Tibial artery (tissue), 4 donors: ENCODE measurements around the gene CSTPP1.

Experiments
- DNase-seq, 2 donors: peaks; one replicate each; pipeline ENCODE4 v3.0.0-alpha.2; 2019
- H3K27ac ChIP-seq, 2 donors: fragments of 200-600 bp; sonication (generic) in 1 of 2; 1 replicate in 1 of 2; 2 replicates in 1 of 2; pipeline ENCODE4 v1.5.1; 2018 to 2019; ENCODE audit warnings: mild to moderate bottlenecking in 1 of 2
- H3K27me3 ChIP-seq, 2 donors: fragments of 200-600 bp; sonication (generic) in 1 of 2; one replicate each; pipeline versions ENCODE4 v1.5.1 to v1.6.0; 2016 to 2019
- H3K36me3 ChIP-seq, 3 donors: fragments of 200-600 bp; sonication (generic) in 2 of 3; one replicate each; pipeline ENCODE4 v1.5.1; 2016 to 2019; ENCODE audit warnings: mild to moderate bottlenecking in 2 of 3
- H3K4me1 ChIP-seq, 4 donors: fragments of 200-600 bp; sonication (generic) in 2 of 4; 1 replicate in 3 of 4; 2 replicates in 1 of 4; pipeline ENCODE4 v1.5.1; 2016 to 2019
- H3K4me3 ChIP-seq, 2 donors: fragments of 200-600 bp; sonication (generic) in 1 of 2; 1 replicate in 1 of 2; 2 replicates in 1 of 2; pipeline ENCODE4 v1.5.1; 2018 to 2019; ENCODE audit warnings: mild to moderate bottlenecking in 2 of 2
- H3K9me3 ChIP-seq, 3 donors: fragments of 200-600 bp; sonication (generic) in 1 of 3; one replicate each; pipeline ENCODE4 v1.5.1; 2016 to 2019
- CTCF ChIP-seq, 2 experiments: fragments of 200-600 bp in 1 of 2; fragments of 450-650 bp in 1 of 2; IDR thresholded peaks; one replicate each; pipeline ENCODE4 v1.5.1; 2017 to 2019; ENCODE audit warnings: antibody characterized with exemption in 2 of 2, mild to moderate bottlenecking in 1 of 2, moderate library complexity in 1 of 2
- intact Hi-C: fragments of 100-400 bp; cut with DNase I; formaldehyde crosslinking; loops from one replicate; pipeline ENCODE4 v1.15.0; 2023; ENCODE audit warnings: low total_unique reads

CSTPP1 gene

GRCh38 chr11:47035108-47035507, 98.5 kb downstream of the CSTPP1 start:
- no peak overlapping the region for H3K27ac ChIP-seq
- intact Hi-C loops, result no loop called here
- no peak for TF ChIP-seq CTCF (IDR thresholded peaks at IDR 0.05)
- H3K9me3 ChIP-seq, result no peaks in the 10 kb centered on the region
- H3K4me3 ChIP-seq, result no peak overlapping the region
- no peak for DNase-seq
- no peaks in the 10 kb centered on the region for H3K36me3 ChIP-seq
- H3K27me3 ChIP-seq, result no peaks in the 10 kb centered on the region
- no peaks in the 10 kb centered on the region for H3K4me1 ChIP-seq

GRCh38 chr11:47044119-47044518, 107.6 kb downstream of the CSTPP1 start:
- H3K4me3 ChIP-seq, result no peak overlapping the region
- H3K27ac ChIP-seq, result no peak overlapping the region
- H3K9me3 ChIP-seq, result no peaks in the 10 kb centered on the region
- no peaks in the 10 kb centered on the region for H3K4me1 ChIP-seq
- no peaks in the 10 kb centered on the region for H3K36me3 ChIP-seq
- TF ChIP-seq CTCF (IDR thresholded peaks at IDR 0.05), result no peak
- DNase-seq, result no peak
- intact Hi-C loops, result no loop called here
- no peaks in the 10 kb centered on the region for H3K27me3 ChIP-seq

GRCh38 chr11:47047972-47048371, 111.4 kb downstream of the CSTPP1 start:
- intact Hi-C loops, result no loop called here
- peaks cover 0 to 7% (median 0%) of the 10 kb centered on the region in 4 donors for H3K4me1 ChIP-seq
- H3K36me3 ChIP-seq, result no peaks in the 10 kb centered on the region
- no peaks in the 10 kb centered on the region for H3K27me3 ChIP-seq
- no peak overlapping the region for H3K27ac ChIP-seq
- H3K4me3 ChIP-seq, result no peak overlapping the region
- TF ChIP-seq CTCF (IDR thresholded peaks at IDR 0.05), result no peak
- no peaks in the 10 kb centered on the region for H3K9me3 ChIP-seq
- DNase-seq, result no peak

GRCh38 chr11:47050284-47050683, 113.7 kb downstream of the CSTPP1 start:
- no peaks in the 10 kb centered on the region for H3K27me3 ChIP-seq
- DNase-seq, result no peak
- no peak overlapping the region for H3K27ac ChIP-seq
- H3K4me1 ChIP-seq, result peaks cover 0 to 7% (median 0%) of the 10 kb centered on the region in 4 donors
- H3K9me3 ChIP-seq, result no peaks in the 10 kb centered on the region
- H3K4me3 ChIP-seq, result no peak overlapping the region
- TF ChIP-seq CTCF (IDR thresholded peaks at IDR 0.05), result no peak
- intact Hi-C loops, result no loop called here
- H3K36me3 ChIP-seq, result no peaks in the 10 kb centered on the region

GRCh38 chr11:47051217-47051616, 114.7 kb downstream of the CSTPP1 start:
- DNase-seq, result peak in 1 of 2 donors; percentile 27
- Histone ChIP-seq H3K4me3 (no peak overlapping the region), H3K36me3 (no peaks in the 10 kb centered on the region), H3K9me3 (no peaks in the 10 kb centered on the region), H3K27me3 (no peaks in the 10 kb centered on the region), H3K27ac (peak overlapping the region in 1 of 2 donors; percentile 41), H3K4me1 (peaks cover 0 to 7% (median 0%) of the 10 kb centered on the region in 4 donors)
- TF ChIP-seq CTCF (IDR thresholded peaks at IDR 0.05), result no peak
- intact Hi-C loops, result no loop called here

- TF ChIP-seq CTCF (IDR thresholded peaks at IDR 0.05), result no peak
- Histone ChIP-seq H3K9me3 (no peaks in the 10 kb centered on the region), H3K4me1 (peaks cover 0 to 7% (median 0%) of the 10 kb centered on the region in 4 donors), H3K36me3 (peaks cover 0 to 2% (median 0%) of the 10 kb centered on the region in 3 donors), H3K27me3 (no peaks in the 10 kb centered on the region), H3K4me3 (no peak overlapping the region), H3K27ac (peak overlapping the region in 1 of 2 donors; percentile 41)
- intact Hi-C loops, result no loop called here
- no peak for DNase-seq
These were observed 115.6 kb downstream of the CSTPP1 start for GRCh38 chr11:47052165-47052564.
